NCI-H2196 (cell line): ENCODE results near the gene ZSWIM9.
A peak's percentile ranks its signal among the peaks of the same experiment; 100 is the strongest.

Experiments used
- DNase-seq: peaks from one replicate; lab custom pipeline; 2025; ENCODE audit not compliant: unreplicated experiment; lab: John Stamatoyannopoulos, UW

The ZSWIM9 gene

GRCh38 chr19:48169939-48170803 is at the start of gene ZSWIM9, which contains the start of gene LIG1:
Gene ZSWIM9 (plus strand): TSS chr19:48170680. CDS start chr19:48171803, 1,123 bp downstream.
Gene LIG1 (minus strand): TSS chr19:48170344. CDS start chr19:48165566, 4,778 bp downstream.
- DNase-seq = peak; percentile 96

GRCh38 chr19:48121066-48121465 is 49.4 kb upstream of the ZSWIM9 start:
- DNase-seq = no peak

- DNase-seq = no peak
Measured at GRCh38 chr19:48121909-48122371, 48.5 kb upstream of the ZSWIM9 start.

GRCh38 chr19:48122421-48122820 is 48.1 kb upstream of the ZSWIM9 start:
- DNase-seq = no peak

GRCh38 chr19:48123907-48124651 is 46.4 kb upstream of the ZSWIM9 start:
- DNase-seq = no peak

- no peak for DNase-seq
Measured at GRCh38 chr19:48127561-48127960, 42.9 kb upstream of the ZSWIM9 start.

- no peak for DNase-seq
Measured at GRCh38 chr19:48133094-48133493, 37.4 kb upstream of the ZSWIM9 start.

- DNase-seq = peak; percentile 31
Measured at GRCh38 chr19:48135411-48135810, 35.1 kb upstream of the ZSWIM9 start.

- DNase-seq = no peak
Measured at GRCh38 chr19:48136547-48136946, 33.9 kb upstream of the ZSWIM9 start.

GRCh38 chr19:48137411-48137810 is 33.1 kb upstream of the ZSWIM9 start:
- DNase-seq = no peak

GRCh38 chr19:48139053-48139452 is 31.4 kb upstream of the ZSWIM9 start:
- DNase-seq = no peak

GRCh38 chr19:48147597-48148175 is 22.8 kb upstream of the ZSWIM9 start:
- DNase-seq = no peak

- DNase-seq = no peak
Measured at GRCh38 chr19:48148576-48148975, 21.9 kb upstream of the ZSWIM9 start.

GRCh38 chr19:48149430-48149829 is 21.1 kb upstream of the ZSWIM9 start:
- no peak for DNase-seq

GRCh38 chr19:48152551-48152950 is 17.9 kb upstream of the ZSWIM9 start:
- peak; percentile 64 for DNase-seq

GRCh38 chr19:48154003-48154402 is 16.5 kb upstream of the ZSWIM9 start:
- DNase-seq = no peak

- DNase-seq = no peak
Measured at GRCh38 chr19:48158210-48158790, 12.2 kb upstream of the ZSWIM9 start.

- DNase-seq = no peak
Measured at GRCh38 chr19:48168689-48169088, 1.8 kb upstream of the ZSWIM9 start.

GRCh38 chr19:48169578-48169938 is 922 bp upstream of the ZSWIM9 start:
- peak; percentile 83 for DNase-seq

GRCh38 chr19:48170817-48171347 is 402 bp downstream of the ZSWIM9 start:
- no peak for DNase-seq

GRCh38 chr19:48171710-48172109 is 1.2 kb downstream of the ZSWIM9 start:
- DNase-seq = no peak
